ENCODE results near the gene RBM18. TPM values are rescaled to one million over a fixed set of nuclear protein-coding genes. Genes with fewer than 3 reads are reported as not detected.

RBM18 gene
- total and polyA plus RNA-seq, 5 donors from 2014 or later: 26.1 to 34.8 (median 29.6) TPM

- Mint-ChIP-seq H3K36me3 (peaks cover 4% of the 10 kb centered on the region), H3K27ac (peak overlapping the region in 1 of 3 donors; percentile 67), H3K27me3 (peaks cover 7% of the 10 kb centered on the region), H3K9me3 (no peaks in the 10 kb centered on the region), H3K4me3 (no peak overlapping the region), H3K4me1 (no peaks in the 10 kb centered on the region)
- H3K4me3 ChIP-seq (ENCODE audit: low read depth, low read length): no peak overlapping the region
- DNase-seq (no peak), ATAC-seq (ENCODE audit: low read depth in 2 of 2) (no peak)
- no peaks in the 10 kb centered on the region for H3K9me3 ChIP-seq (ENCODE audit: control insufficient read depth in 2 of 2, low read length in 2 of 2)
- no peak overlapping the region for H3K27ac ChIP-seq (ENCODE audit: insufficient read depth, low read length, poor library complexity, severe bottlenecking)
- peaks cover 2% of the 10 kb centered on the region for H3K36me3 ChIP-seq (ENCODE audit: control insufficient read depth, insufficient read depth, low read length)
- H3K27me3 ChIP-seq (ENCODE audit: control insufficient read depth, insufficient read depth, low read length): peaks cover 27% of the 10 kb centered on the region
- H3K4me1 ChIP-seq (ENCODE audit: control insufficient read depth, insufficient read depth, low read length, poor library complexity, severe bottlenecking): no peaks in the 10 kb centered on the region
Observed at GRCh38 chr9:122234022-122234748, 30.5 kb downstream of the RBM18 start.

GRCh38 chr9:122232796-122233306, 31.8 kb downstream of the RBM18 start:
- no peaks in the 10 kb centered on the region for H3K4me1 Mint-ChIP-seq
- no peak for ATAC-seq (ENCODE audit: low read depth in 2 of 2)
- no peak overlapping the region for H3K4me3 Mint-ChIP-seq
- no peaks in the 10 kb centered on the region for H3K9me3 Mint-ChIP-seq
- Histone ChIP-seq H3K27ac (ENCODE audit: insufficient read depth, low read length, poor library complexity, severe bottlenecking) (no peak overlapping the region), H3K36me3 (ENCODE audit: control insufficient read depth, insufficient read depth, low read length) (no peaks in the 10 kb centered on the region), H3K9me3 (ENCODE audit: control insufficient read depth in 2 of 2, low read length in 2 of 2) (no peaks in the 10 kb centered on the region), H3K4me3 (ENCODE audit: low read depth, low read length) (no peak overlapping the region), H3K27me3 (ENCODE audit: control insufficient read depth, insufficient read depth, low read length) (peaks cover 29% of the 10 kb centered on the region), H3K4me1 (ENCODE audit: control insufficient read depth, insufficient read depth, low read length, poor library complexity, severe bottlenecking) (peaks cover 3% of the 10 kb centered on the region)
- no peak for DNase-seq
- no peaks in the 10 kb centered on the region for H3K36me3 Mint-ChIP-seq
- H3K27me3 Mint-ChIP-seq: peaks cover 7% of the 10 kb centered on the region
- H3K27ac Mint-ChIP-seq: no peak overlapping the region

- H3K27me3 Mint-ChIP-seq: peaks cover 23% of the 10 kb centered on the region
- peaks cover 3% of the 10 kb centered on the region for H3K4me1 ChIP-seq (ENCODE audit: control insufficient read depth, insufficient read depth, low read length, poor library complexity, severe bottlenecking)
- peaks cover 0 to 14% (median under 1%) of the 10 kb centered on the region in 4 donors for H3K4me1 Mint-ChIP-seq
- no peak overlapping the region for H3K27ac ChIP-seq (ENCODE audit: insufficient read depth, low read length, poor library complexity, severe bottlenecking)
- peaks cover 0 to 2% (median 0%) of the 10 kb centered on the region in 7 donors for H3K9me3 Mint-ChIP-seq
- H3K36me3 ChIP-seq (ENCODE audit: control insufficient read depth, insufficient read depth, low read length): no peaks in the 10 kb centered on the region
- peaks cover 3% of the 10 kb centered on the region for H3K36me3 Mint-ChIP-seq
- ATAC-seq (ENCODE audit: low read depth in 2 of 2): no peak
- H3K4me3 Mint-ChIP-seq: no peak overlapping the region
- no peak overlapping the region for H3K4me3 ChIP-seq (ENCODE audit: low read depth, low read length)
- peaks cover 29% of the 10 kb centered on the region for H3K27me3 ChIP-seq (ENCODE audit: control insufficient read depth, insufficient read depth, low read length)
- no peak overlapping the region for H3K27ac Mint-ChIP-seq
- DNase-seq: no peak
- no peaks in the 10 kb centered on the region for H3K9me3 ChIP-seq (ENCODE audit: control insufficient read depth in 2 of 2, low read length in 2 of 2)
Observed at GRCh38 chr9:122229485-122229837, 35.2 kb downstream of the RBM18 start.

- H3K27ac Mint-ChIP-seq: no peak within 1 kb of the TSS
- peaks cover 7% of the 10 kb centered on the region for H3K36me3 Mint-ChIP-seq
- ATAC-seq (ENCODE audit: low read depth in 2 of 2): no peak
- Histone ChIP-seq H3K36me3 (ENCODE audit: control insufficient read depth, insufficient read depth, low read length) (no peaks in the 10 kb centered on the region), H3K4me3 (ENCODE audit: low read depth, low read length) (no peak within 1 kb of the TSS), H3K9me3 (ENCODE audit: control insufficient read depth in 2 of 2, low read length in 2 of 2) (no peaks in the 10 kb centered on the region), H3K27me3 (ENCODE audit: control insufficient read depth, insufficient read depth, low read length) (peaks cover 29% of the 10 kb centered on the region), H3K27ac (ENCODE audit: insufficient read depth, low read length, poor library complexity, severe bottlenecking) (no peak within 1 kb of the TSS), H3K4me1 (ENCODE audit: control insufficient read depth, insufficient read depth, low read length, poor library complexity, severe bottlenecking) (peaks cover 3% of the 10 kb centered on the region)
- H3K4me3 Mint-ChIP-seq: peak within 1 kb of the TSS in 3 of 4 donors; percentile 36 to 65 (median 46)
- DNase-seq: no peak
- peaks cover 0 to 2% (median 0%) of the 10 kb centered on the region in 7 donors for H3K9me3 Mint-ChIP-seq
- peaks cover 28% of the 10 kb centered on the region for H3K27me3 Mint-ChIP-seq
- H3K4me1 Mint-ChIP-seq: peaks cover 0 to 16% (median under 1%) of the 10 kb centered on the region in 4 donors
Observed at GRCh38 chr9:122228568-122229484, 35.8 kb downstream of the RBM18 start, which contains the start of gene LHX6. Gene LHX6 (minus strand): TSS chr9:122228957. CDS start chr9:122228740, 217 bp downstream.

GRCh38 chr9:122228191-122228567, 36.5 kb downstream of the RBM18 start:
- H3K4me1 Mint-ChIP-seq: peaks cover 0 to 17% (median under 1%) of the 10 kb centered on the region in 4 donors
- H3K27ac ChIP-seq (ENCODE audit: insufficient read depth, low read length, poor library complexity, severe bottlenecking): no peak overlapping the region
- H3K36me3 ChIP-seq (ENCODE audit: control insufficient read depth, insufficient read depth, low read length): no peaks in the 10 kb centered on the region
- H3K27me3 ChIP-seq (ENCODE audit: control insufficient read depth, insufficient read depth, low read length): peaks cover 29% of the 10 kb centered on the region
- no peak overlapping the region for H3K4me3 ChIP-seq (ENCODE audit: low read depth, low read length)
- H3K9me3 Mint-ChIP-seq: peaks cover 0 to 5% (median 0%) of the 10 kb centered on the region in 7 donors
- peaks cover 3% of the 10 kb centered on the region for H3K4me1 ChIP-seq (ENCODE audit: control insufficient read depth, insufficient read depth, low read length, poor library complexity, severe bottlenecking)
- DNase-seq (no peak), ATAC-seq (ENCODE audit: low read depth in 2 of 2) (no peak)
- peaks cover 28% of the 10 kb centered on the region for H3K27me3 Mint-ChIP-seq
- no peaks in the 10 kb centered on the region for H3K9me3 ChIP-seq (ENCODE audit: control insufficient read depth in 2 of 2, low read length in 2 of 2)
- H3K4me3 Mint-ChIP-seq: peak overlapping the region in 2 of 4 donors; percentile 46 to 65
- H3K27ac Mint-ChIP-seq: no peak overlapping the region
- peaks cover 7% of the 10 kb centered on the region for H3K36me3 Mint-ChIP-seq

- Histone ChIP-seq H3K27me3 (ENCODE audit: control insufficient read depth, insufficient read depth, low read length) (peaks cover 33% of the 10 kb centered on the region), H3K4me1 (ENCODE audit: control insufficient read depth, insufficient read depth, low read length, poor library complexity, severe bottlenecking) (peaks cover 3% of the 10 kb centered on the region), H3K36me3 (ENCODE audit: control insufficient read depth, insufficient read depth, low read length) (no peaks in the 10 kb centered on the region), H3K27ac (ENCODE audit: insufficient read depth, low read length, poor library complexity, severe bottlenecking) (no peak overlapping the region), H3K9me3 (ENCODE audit: control insufficient read depth in 2 of 2, low read length in 2 of 2) (no peaks in the 10 kb centered on the region), H3K4me3 (ENCODE audit: low read depth, low read length) (no peak overlapping the region)
- peaks cover 0 to 5% (median 0%) of the 10 kb centered on the region in 7 donors for H3K9me3 Mint-ChIP-seq
- H3K27ac Mint-ChIP-seq: no peak overlapping the region
- ATAC-seq (ENCODE audit: low read depth in 2 of 2) (no peak), DNase-seq (no peak)
- H3K4me3 Mint-ChIP-seq: peak overlapping the region in 2 of 4 donors; percentile 36 to 51
- peaks cover 7% of the 10 kb centered on the region for H3K36me3 Mint-ChIP-seq
- H3K27me3 Mint-ChIP-seq: peaks cover 34% of the 10 kb centered on the region
- H3K4me1 Mint-ChIP-seq: peaks cover 0 to 22% (median under 1%) of the 10 kb centered on the region in 4 donors
Observed at GRCh38 chr9:122227575-122227900, 37.1 kb downstream of the RBM18 start.

GRCh38 chr9:122226758-122227574, 37.7 kb downstream of the RBM18 start:
- Mint-ChIP-seq H3K4me1 (peaks cover 0 to 25% (median under 1%) of the 10 kb centered on the region in 4 donors), H3K9me3 (peaks cover 0 to 5% (median 0%) of the 10 kb centered on the region in 7 donors), H3K27ac (no peak overlapping the region), H3K4me3 (peak overlapping the region in 2 of 4 donors; percentile 41 to 51), H3K27me3 (peaks cover 40% of the 10 kb centered on the region), H3K36me3 (peaks cover 7% of the 10 kb centered on the region)
- Histone ChIP-seq H3K27ac (ENCODE audit: insufficient read depth, low read length, poor library complexity, severe bottlenecking) (no peak overlapping the region), H3K4me3 (ENCODE audit: low read depth, low read length) (no peak overlapping the region), H3K27me3 (ENCODE audit: control insufficient read depth, insufficient read depth, low read length) (peaks cover 33% of the 10 kb centered on the region), H3K4me1 (ENCODE audit: control insufficient read depth, insufficient read depth, low read length, poor library complexity, severe bottlenecking) (peaks cover 3% of the 10 kb centered on the region), H3K9me3 (ENCODE audit: control insufficient read depth in 2 of 2, low read length in 2 of 2) (no peaks in the 10 kb centered on the region), H3K36me3 (ENCODE audit: control insufficient read depth, insufficient read depth, low read length) (no peaks in the 10 kb centered on the region)
- no peak for ATAC-seq (ENCODE audit: low read depth in 2 of 2)
- no peak for DNase-seq

Data from CD4-positive, CD25-positive, alpha-beta regulatory T cell (primary cell).